ENCODE results near the gene AUNIP. TPM values are rescaled to one million over a fixed set of nuclear protein-coding genes. Genes with fewer than 3 reads are reported as not detected.

The AUNIP gene
- polyA plus RNA-seq, 2 of the 4 experiments (the other 2 are of a cell fraction), result 6.5 to 8.4 TPM

GRCh38 chr1:25891606-25892005, 32.3 kb upstream of the AUNIP start:
- TF ChIP-seq ZNF302 (CRISPR knock-in tag; IDR thresholded peaks at IDR 0.05) (no peak), SREBF2 (IDR thresholded peaks at IDR 0.05) (no peak), RARB (CRISPR knock-in tag; IDR thresholded peaks at IDR 0.05) (no peak), PBX3 (IDR thresholded peaks at IDR 0.05) (no peak), ZSCAN20 (CRISPR knock-in tag; IDR thresholded peaks at IDR 0.05) (no peak), CTCF (IDR thresholded peaks at IDR 0.05) (no peak), RNF2 (IDR thresholded peaks at IDR 0.05; ENCODE audit: borderline replicate concordance, low read depth) (no peak), CBX2 (IDR thresholded peaks at IDR 0.05; ENCODE audit: borderline replicate concordance, low read depth) (no peak), FOSL2 (IDR thresholded peaks at IDR 0.05) (no peak), FOSL2 (CRISPR knock-in tag; IDR thresholded peaks at IDR 0.05) (no peak), CBX8 (IDR thresholded peaks at IDR 0.05) (no peak), ZC3H11A (IDR thresholded peaks at IDR 0.05) (no peak), FOXS1 (CRISPR knock-in tag; IDR thresholded peaks at IDR 0.05) (no peak), TP53 (CRISPR knock-in tag; IDR thresholded peaks at IDR 0.05) (no peak), POLR2AphosphoS2 (conservative IDR thresholded peaks at IDR 0.05; ENCODE audit: low read length) (no peak)
- TF ChIP-seq, protein P1, sequence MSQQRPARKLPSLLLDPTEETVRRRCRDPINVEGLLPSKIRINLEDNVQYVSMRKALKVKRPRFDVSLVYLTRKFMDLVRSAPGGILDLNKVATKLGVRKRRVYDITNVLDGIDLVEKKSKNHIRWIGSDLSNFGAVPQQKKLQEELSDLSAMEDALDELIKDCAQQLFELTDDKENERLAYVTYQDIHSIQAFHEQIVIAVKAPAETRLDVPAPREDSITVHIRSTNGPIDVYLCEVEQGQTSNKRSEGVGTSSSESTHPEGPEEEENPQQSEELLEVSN (IDR thresholded peaks at IDR 0.05; ENCODE audit: borderline replicate concordance, low read depth), result no peak
- TF ChIP-seq, protein P2, sequence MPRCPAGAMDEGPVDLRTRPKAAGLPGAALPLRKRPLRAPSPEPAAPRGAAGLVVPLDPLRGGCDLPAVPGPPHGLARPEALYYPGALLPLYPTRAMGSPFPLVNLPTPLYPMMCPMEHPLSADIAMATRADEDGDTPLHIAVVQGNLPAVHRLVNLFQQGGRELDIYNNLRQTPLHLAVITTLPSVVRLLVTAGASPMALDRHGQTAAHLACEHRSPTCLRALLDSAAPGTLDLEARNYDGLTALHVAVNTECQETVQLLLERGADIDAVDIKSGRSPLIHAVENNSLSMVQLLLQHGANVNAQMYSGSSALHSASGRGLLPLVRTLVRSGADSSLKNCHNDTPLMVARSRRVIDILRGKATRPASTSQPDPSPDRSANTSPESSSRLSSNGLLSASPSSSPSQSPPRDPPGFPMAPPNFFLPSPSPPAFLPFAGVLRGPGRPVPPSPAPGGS (IDR thresholded peaks at IDR 0.05), result no peak
- Histone ChIP-seq H3K4me2 (peak overlapping the region; percentile 73), H3K4me1 (peaks cover 51% of the 10 kb centered on the region), H3K9me3 (no peaks in the 10 kb centered on the region), H3K27ac (peak overlapping the region; percentile 94 to 98), H3K4me3 (no peak overlapping the region)
- POLR2A ChIA-PET, result interaction anchor here (1.0 to 1.9 kb wide), 2 partner anchors 16 to 106 kb away, joined by 3 to 6 read pairs; partner anchors contain the start of genes PAFAH2 and PAQR7
- CTCF ChIA-PET, result interaction anchor here (0.6 to 4.1 kb wide), 10 partner anchors 8 to 317 kb away, joined by 3 to 18 read pairs (median 4); partner anchors contain the start of gene PAFAH2
- ATAC-seq (no peak), FAIRE-seq (no peak), DNase-seq (ENCODE audit: low read depth in 1 of 2, low spot score in 1 of 2) (no peak)
- 80% methylated on average over 4 of the region's 5 CpGs for WGBS (ENCODE audit: missing lambda C conversion rate)

GRCh38 chr1:25890239-25891034, 31.2 kb upstream of the AUNIP start:
- H3K4me3 ChIP-seq, result no peak overlapping the region
- peak; percentile 66 to 80 for DNase-seq (ENCODE audit: low read depth in 1 of 2, low spot score in 1 of 2)
- peak; percentile 68 to 72 for ATAC-seq
- CTCF ChIA-PET, result interaction anchor here (0.8 to 4.1 kb wide), 8 partner anchors 14 to 146 kb away, joined by 3 to 18 read pairs (median 3); partner anchors contain the start of gene PAFAH2
- peak overlapping the region; percentile 73 for H3K4me2 ChIP-seq
- 18% methylated on average over 10 of the region's 10 CpGs for WGBS (ENCODE audit: missing lambda C conversion rate)
- H3K27ac ChIP-seq, result peak overlapping the region; percentile 94 to 98
- H3K4me1 ChIP-seq, result peaks cover 46% of the 10 kb centered on the region
- FAIRE-seq, result no peak
- POLR2A ChIA-PET, result interaction anchor here (0.6 kb wide), 1 partner anchor 12 kb away, joined by 3 read pairs; no protein-coding TSS in a partner anchor
- no peaks in the 10 kb centered on the region for H3K9me3 ChIP-seq
- TF ChIP-seq HOXB5 (CRISPR knock-in tag; IDR thresholded peaks at IDR 0.05) (peak; percentile 84), HOXB13 (CRISPR knock-in tag; IDR thresholded peaks at IDR 0.05; ENCODE audit: low read depth) (peak; percentile 90), ESRRA (IDR thresholded peaks at IDR 0.05; ENCODE audit: borderline replicate concordance, low read length) (no peak), ATOH8 (CRISPR knock-in tag; IDR thresholded peaks at IDR 0.05; ENCODE audit: low read depth) (peak; percentile 78), RARB (CRISPR knock-in tag; IDR thresholded peaks at IDR 0.05) (peak; percentile 25; the same call in 1 of the 2 replicates), ZFP36 (IDR thresholded peaks at IDR 0.05; ENCODE audit: borderline replicate concordance, partially characterized antibody) (no peak), NPAS2 (CRISPR knock-in tag; IDR thresholded peaks at IDR 0.05; ENCODE audit: borderline replicate concordance) (no peak), CEBPB (IDR thresholded peaks at IDR 0.05) (no peak), EHF (CRISPR knock-in tag; IDR thresholded peaks at IDR 0.05) (0 out of 2 replicates have a peak, but pooled peaks have one; percentile 34), ZC3H11A (IDR thresholded peaks at IDR 0.05) (no peak), GATA3 (IDR thresholded peaks at IDR 0.05; ENCODE audit: borderline replicate concordance) (no peak), FOSL2 (IDR thresholded peaks at IDR 0.05) (no peak), FOSL2 (CRISPR knock-in tag; IDR thresholded peaks at IDR 0.05) (peak; percentile 56), RFX5 (IDR thresholded peaks at IDR 0.05) (no peak), ZNF302 (CRISPR knock-in tag; IDR thresholded peaks at IDR 0.05) (peak; percentile 72; the same call in 1 of the 2 replicates)
- TF ChIP-seq, protein P1 (IDR thresholded peaks at IDR 0.05; ENCODE audit: borderline replicate concordance, low read depth), result no peak
- TF ChIP-seq, protein P2 (IDR thresholded peaks at IDR 0.05), result no peak

Measured in A549 (cell line).